HG03135 (cell line): Measurements from ENCODE around the gene NRXN3.

Source experiments
- ATAC-seq: cut with Tn5 transposase; IDR thresholded peaks from one replicate; pipeline ENCODE4 v1.9.1; 2021; ENCODE audit warnings: mild to moderate bottlenecking, moderate library complexity; ENCODE audit not compliant: unreplicated experiment

NRXN3 gene

GRCh38 chr14:79871136-79871535, 1701.0 kb downstream of the NRXN3 start:
- ATAC-seq = no peak

GRCh38 chr14:79878229-79878628, 1708.1 kb downstream of the NRXN3 start:
- no peak for ATAC-seq

GRCh38 chr14:79878785-79879184, 1708.6 kb downstream of the NRXN3 start:
- no peak for ATAC-seq

- ATAC-seq = no peak
These were observed 1711.1 kb downstream of the NRXN3 start for GRCh38 chr14:79881299-79881698.

- ATAC-seq = no peak
These were observed 1720.4 kb downstream of the NRXN3 start for GRCh38 chr14:79890527-79890926.

- ATAC-seq = no peak
These were observed 1725.8 kb downstream of the NRXN3 start for GRCh38 chr14:79896009-79896408.

- no peak for ATAC-seq
These were observed 1729.4 kb downstream of the NRXN3 start for GRCh38 chr14:79899610-79900009.

GRCh38 chr14:79904497-79904896, 1734.3 kb downstream of the NRXN3 start:
- ATAC-seq = no peak

- ATAC-seq = no peak
These were observed 1736.8 kb downstream of the NRXN3 start for GRCh38 chr14:79906994-79907393.

GRCh38 chr14:79910086-79910485, 1739.9 kb downstream of the NRXN3 start:
- ATAC-seq = no peak

GRCh38 chr14:79911744-79912143, 1741.6 kb downstream of the NRXN3 start:
- no peak for ATAC-seq

- no peak for ATAC-seq
These were observed 1744.4 kb downstream of the NRXN3 start for GRCh38 chr14:79914595-79914994.

- ATAC-seq = no peak
These were observed 1745.2 kb downstream of the NRXN3 start for GRCh38 chr14:79915406-79915805.

- no peak for ATAC-seq
These were observed 1746.1 kb downstream of the NRXN3 start for GRCh38 chr14:79916281-79916680.

GRCh38 chr14:79916892-79917291, 1746.7 kb downstream of the NRXN3 start:
- no peak for ATAC-seq
